ENCODE results near the gene CTNNA3.

Gene CTNNA3

GRCh38 chr10:66252986-66253385 is 1443.0 kb downstream of the CTNNA3 start:
- no peak for DNase-seq

GRCh38 chr10:66246177-66246576 is 1449.8 kb downstream of the CTNNA3 start:
- no peak for DNase-seq

- no peak for DNase-seq
These were observed 1451.0 kb downstream of the CTNNA3 start for GRCh38 chr10:66244953-66245352.

GRCh38 chr10:66242885-66243284 is 1453.1 kb downstream of the CTNNA3 start:
- DNase-seq = no peak

GRCh38 chr10:66239062-66239461 is 1456.9 kb downstream of the CTNNA3 start:
- no peak for DNase-seq

DNA sequence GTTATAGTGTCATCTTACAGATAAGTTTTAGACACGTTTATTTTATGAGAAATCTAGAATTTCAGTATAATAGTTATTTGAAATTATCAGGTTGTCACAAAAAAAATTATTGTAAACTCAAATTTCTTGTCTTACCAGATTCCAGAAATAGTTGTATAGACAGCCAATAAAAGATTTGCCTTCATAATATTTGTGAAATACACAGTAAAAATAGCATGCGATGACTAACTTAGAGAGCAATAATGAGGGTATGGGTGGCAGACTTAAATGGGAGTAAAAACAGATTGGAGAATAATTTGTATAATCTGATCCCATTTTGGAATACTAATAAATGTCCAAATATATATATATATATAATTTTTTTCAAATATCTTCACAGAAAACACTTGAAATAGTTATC is 1457.7 kb downstream of the CTNNA3 start:
- no peak for DNase-seq

DNA sequence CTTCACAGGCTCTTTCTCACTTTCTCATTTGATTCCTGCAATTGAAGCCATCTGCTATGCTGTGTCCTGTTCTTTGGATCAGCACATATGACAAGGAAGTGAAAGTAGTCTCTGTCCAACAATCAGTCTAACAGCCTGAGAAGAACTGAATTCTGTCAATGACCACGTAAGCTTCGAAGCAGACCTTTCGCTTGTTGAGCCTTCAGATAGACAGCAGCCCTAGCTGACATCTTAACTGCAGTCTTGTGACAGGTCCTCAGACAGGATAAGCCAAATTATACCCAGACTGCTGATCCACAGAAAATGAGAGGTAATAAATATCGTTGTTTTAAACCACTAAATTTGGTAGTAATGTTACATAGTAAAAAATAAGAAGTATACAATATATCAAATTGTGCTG is 1461.1 kb downstream of the CTNNA3 start:
- DNase-seq = no peak

GRCh38 chr10:66228887-66229286 is 1467.1 kb downstream of the CTNNA3 start:
- no peak for DNase-seq

- DNase-seq = no peak
These were observed 1472.3 kb downstream of the CTNNA3 start for GRCh38 chr10:66223656-66224055.

GRCh38 chr10:66222462-66223046 is 1473.4 kb downstream of the CTNNA3 start:
- DNase-seq = no peak

- DNase-seq = no peak
These were observed 1476.9 kb downstream of the CTNNA3 start for GRCh38 chr10:66218981-66219587.

- DNase-seq = no peak
These were observed 1477.7 kb downstream of the CTNNA3 start for GRCh38 chr10:66218289-66218688.

DNA sequence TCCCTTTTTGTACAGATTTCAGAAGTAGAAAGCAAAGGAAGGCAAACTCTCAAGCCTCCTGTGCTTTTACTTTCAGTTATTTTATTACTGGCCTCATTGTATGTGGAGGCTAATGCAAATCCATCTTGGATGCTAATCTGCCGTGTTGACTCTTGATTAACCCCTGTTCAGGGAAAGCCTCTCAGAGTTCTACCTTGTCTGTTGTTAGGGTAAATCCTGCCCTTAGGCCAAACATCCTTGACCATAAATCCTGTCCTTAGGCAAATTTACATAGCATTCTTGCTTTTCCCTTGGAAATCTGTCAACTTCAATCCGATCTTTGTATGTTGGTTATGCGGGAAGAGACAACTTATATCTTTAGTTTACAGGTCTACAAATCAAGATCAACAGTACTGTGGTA is 1480.1 kb downstream of the CTNNA3 start:
- no peak for DNase-seq

DNA sequence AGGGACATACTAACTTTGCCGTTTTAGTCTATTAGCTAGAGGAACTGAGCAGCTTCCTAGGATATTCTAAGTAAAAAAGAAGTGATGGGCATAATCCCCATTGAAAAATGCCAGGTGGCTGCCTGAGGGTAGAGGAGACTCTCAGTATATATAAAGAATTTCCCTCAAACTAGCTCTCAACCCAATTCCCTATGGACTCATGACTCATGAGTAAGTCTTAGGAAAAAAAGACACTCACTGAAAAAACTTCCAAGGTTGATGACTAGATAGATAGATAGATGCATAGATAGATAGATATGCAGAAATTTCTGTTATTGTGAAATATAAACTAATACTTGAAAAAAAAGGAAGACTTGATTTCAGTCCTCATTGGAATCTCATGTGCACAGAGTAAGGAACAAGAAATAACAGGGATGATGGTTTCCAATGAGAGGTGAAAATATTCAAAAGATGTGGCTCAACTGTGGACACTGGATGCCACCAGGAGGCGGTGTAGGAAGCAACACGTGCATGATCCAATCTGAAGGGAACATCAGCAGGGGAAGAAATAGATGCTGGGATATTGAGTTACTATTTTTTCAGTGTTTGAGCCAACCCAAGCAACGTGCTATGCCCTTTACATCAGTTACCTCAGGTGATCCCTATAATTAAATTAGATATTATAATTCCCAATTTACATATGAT is 1481.1 kb downstream of the CTNNA3 start:
- no peak for DNase-seq

GRCh38 chr10:66209025-66209424 is 1487.0 kb downstream of the CTNNA3 start:
- no peak for DNase-seq

GRCh38 chr10:66204838-66205237 is 1491.2 kb downstream of the CTNNA3 start:
- no peak for DNase-seq

DNA sequence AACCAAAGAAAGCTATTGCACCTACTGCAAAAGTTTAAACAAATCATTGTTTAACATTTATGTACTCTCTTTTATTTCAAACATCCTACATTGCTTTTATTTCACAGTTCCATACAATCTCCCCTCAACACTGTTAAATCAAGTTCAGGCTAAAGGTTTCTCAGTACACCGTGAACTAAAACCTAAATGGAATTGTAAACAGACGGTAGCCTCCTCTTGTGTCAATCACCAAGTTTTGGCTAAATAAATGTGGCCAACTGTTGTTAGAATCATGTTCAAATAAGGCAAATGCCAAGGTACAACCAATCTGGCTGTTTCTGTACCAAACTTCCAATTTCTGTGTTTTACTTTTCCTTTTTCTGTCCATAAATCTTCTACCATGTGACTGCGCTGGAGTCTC is 1493.9 kb downstream of the CTNNA3 start:
- no peak for DNase-seq

DNA sequence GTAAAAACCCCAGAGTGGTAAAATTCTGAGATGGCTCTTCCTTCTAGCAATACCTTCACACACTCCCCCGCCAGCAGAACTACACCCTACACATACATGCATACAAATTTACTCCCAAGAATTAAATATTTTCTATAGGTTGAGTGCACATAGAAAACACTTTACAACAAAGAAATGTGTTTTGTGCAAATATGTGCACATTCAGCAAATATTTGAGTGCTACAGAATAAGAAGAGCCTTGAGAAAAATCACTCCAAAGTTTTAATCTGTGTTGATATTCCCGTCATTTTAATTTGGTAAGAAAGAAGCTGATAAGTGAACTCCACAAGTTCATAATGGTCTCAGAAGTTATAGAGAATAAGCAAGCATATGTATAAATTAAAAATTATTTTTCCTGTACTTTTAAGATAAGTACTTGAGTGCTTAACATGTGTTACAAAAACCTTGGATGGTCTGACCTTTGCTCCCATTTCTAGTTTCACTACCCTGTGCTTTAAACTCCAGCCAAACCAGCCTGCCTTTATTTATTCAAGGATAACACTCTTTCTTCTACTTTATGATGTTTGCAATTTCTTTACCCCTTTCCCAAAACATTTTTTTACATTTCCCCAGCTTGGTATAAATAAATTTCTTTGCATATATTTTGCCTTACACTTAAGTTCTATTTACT is 1503.7 kb downstream of the CTNNA3 start:
- no peak for DNase-seq

DNA sequence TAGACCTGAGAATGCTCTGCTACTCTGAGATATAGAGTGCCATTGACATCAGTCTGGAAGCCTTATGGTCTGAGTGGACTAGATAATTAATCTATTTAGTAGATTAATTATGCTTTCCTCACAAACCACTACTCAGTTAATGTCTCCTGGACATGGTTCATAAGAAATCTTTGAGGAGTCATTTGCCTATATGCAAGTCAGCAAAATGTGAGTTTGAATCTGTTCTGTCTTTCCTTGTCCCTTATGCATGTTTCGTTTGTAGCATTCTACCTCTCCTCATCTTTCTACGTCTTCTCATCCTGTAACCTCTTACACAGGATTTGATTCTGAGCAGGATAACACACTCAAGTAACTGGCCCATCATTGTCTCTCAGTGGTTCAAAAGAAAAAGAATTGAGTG is 1505.6 kb downstream of the CTNNA3 start:
- no peak for DNase-seq

DNA sequence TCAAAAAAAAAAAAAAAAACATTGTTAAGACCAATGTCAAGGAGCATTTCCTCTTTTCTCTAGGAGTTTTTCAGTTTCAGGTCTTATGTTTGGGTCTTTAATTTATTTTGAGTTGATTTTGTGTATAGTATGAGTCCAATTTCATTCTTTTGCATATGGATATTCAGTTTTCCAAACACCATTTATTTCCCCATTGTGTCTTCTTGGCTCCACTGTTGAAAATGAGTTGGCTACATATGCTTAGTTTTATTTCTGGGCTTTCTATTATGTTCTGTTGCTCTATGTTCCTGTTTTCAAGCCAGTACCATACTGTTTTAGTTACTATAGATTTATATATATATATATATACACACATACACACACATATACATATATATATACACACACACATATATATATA is 1506.7 kb downstream of the CTNNA3 start:
- no peak for DNase-seq

DNA sequence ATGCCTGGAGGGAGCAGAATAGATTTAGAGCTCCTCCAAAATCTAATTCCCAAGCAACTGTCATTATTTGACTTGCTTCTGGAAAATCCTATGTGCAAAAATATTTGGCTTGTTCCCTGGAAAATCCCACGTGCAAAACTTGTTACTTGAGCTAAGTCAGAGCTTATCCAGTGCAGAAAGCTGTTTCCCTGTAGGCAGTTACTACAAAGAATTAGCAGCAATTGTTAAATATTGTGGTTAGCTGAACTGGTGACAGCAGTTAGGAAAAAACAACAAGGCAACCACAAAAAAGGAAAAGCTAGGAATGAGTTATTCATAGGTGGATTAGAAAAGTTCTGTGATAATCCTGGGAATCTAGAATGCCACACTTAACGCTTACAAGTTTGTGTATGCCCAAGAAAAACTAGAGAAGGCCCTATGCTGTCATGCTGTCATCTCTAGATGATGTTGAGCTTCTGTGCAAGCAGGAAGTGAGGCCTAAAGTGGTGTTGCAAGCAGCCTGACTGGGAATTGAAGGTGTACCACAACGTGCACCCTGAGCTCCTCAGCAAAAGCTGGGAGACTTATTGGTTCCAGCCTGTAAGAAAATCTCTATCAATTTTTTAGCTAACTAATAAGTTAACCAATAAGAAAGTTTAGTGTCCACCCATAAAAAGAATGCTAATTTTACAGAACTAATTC is 1508.8 kb downstream of the CTNNA3 start:
- no peak for DNase-seq

- no peak for DNase-seq
These were observed 1513.0 kb downstream of the CTNNA3 start for GRCh38 chr10:66183028-66183427.

- no peak for DNase-seq
These were observed 1515.2 kb downstream of the CTNNA3 start for GRCh38 chr10:66180581-66181318.
